Fibroblast of the aortic adventitia (primary cell): ENCODE measurements around the gene MEN1. TPM values are rescaled to one million over a fixed set of nuclear protein-coding genes. Genes with fewer than 3 reads are reported as not detected.

Source experiments
- DNase-seq: peaks from one replicate; pipeline ENCODE4 v3.0.0-alpha.2; 2010; ENCODE audit warnings: low read depth
- H3K4me3 ChIP-seq: 2 replicates; pipeline ENCODE4 v1.5.1; 2011; ENCODE audit warnings: low read depth, mild to moderate bottlenecking, control low read depth, low read length, moderate library complexity
- CTCF ChIP-seq: IDR thresholded peaks from 2 replicates; pipeline ENCODE4 v1.5.1; 2011; ENCODE audit warnings: mild to moderate bottlenecking, low read length, control low read depth, inconsistent platforms; ENCODE audit not compliant: insufficient read depth
- total RNA-seq: library from RNA; depleted of rRNA; stranded (reverse); fragments of >200 nt; gene quantifications from 2 replicates; pipeline ENCODE4 v1.2.3, GENCODE V29; 2012; ENCODE audit warnings: low replicate concordance

Gene MEN1
- total RNA-seq = 6.2 and 15.9 TPM in 2 replicates

- DNase-seq = peak; percentile 93
- H3K4me3 ChIP-seq = peak within 1 kb of the TSS; percentile 83
- TF ChIP-seq CTCF = no peak
These were observed at the start of gene MEN1 for GRCh38 chr11:64810271-64810890. Gene MEN1 (minus strand): TSS chr11:64810551. CDS start chr11:64810109, 442 bp downstream.

GRCh38 chr11:64859542-64860414, 49.4 kb upstream of the MEN1 start:
- no peak for TF ChIP-seq CTCF
- no peak for DNase-seq
- no peak overlapping the region for H3K4me3 ChIP-seq

GRCh38 chr11:64858467-64859263, 48.3 kb upstream of the MEN1 start:
- no peak for TF ChIP-seq CTCF
- no peak for DNase-seq
- H3K4me3 ChIP-seq = no peak overlapping the region

GRCh38 chr11:64857485-64857884, 47.1 kb upstream of the MEN1 start:
- no peak for DNase-seq
- TF ChIP-seq CTCF = no peak
- H3K4me3 ChIP-seq = no peak overlapping the region

GRCh38 chr11:64856382-64857227, 46.3 kb upstream of the MEN1 start:
- TF ChIP-seq CTCF = no peak
- H3K4me3 ChIP-seq = no peak overlapping the region
- peak; percentile 77 for DNase-seq
